Measurements from ENCODE around the gene SH3RF2.

Gene SH3RF2

DNA sequence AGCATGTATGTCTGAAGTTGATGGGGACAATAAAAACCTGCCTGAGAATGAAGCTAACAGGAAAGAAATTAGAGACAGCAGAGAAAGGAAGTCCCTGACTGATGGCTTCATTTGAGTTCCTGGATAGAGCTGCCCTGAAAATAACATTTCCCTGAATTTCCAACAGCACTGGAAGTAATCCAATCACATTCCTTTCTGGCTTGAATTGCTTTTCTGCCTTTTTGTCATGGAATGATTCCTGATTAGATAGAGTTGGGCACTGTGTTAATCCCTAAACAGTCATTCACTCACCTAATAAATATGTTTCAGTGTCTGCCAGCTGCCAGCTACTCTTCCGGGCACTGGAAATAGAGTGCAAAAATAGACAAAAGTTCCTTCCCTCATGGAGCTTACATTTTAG, 30.0 kb upstream of the SH3RF2 start:
- Histone ChIP-seq H3K9me3 (ENCODE audit: control insufficient read depth, insufficient read depth, low read depth, low read length) (no peaks in the 10 kb centered on the region), H3K9ac (ENCODE audit: low read length) (no peak overlapping the region), H3K36me3 (ENCODE audit: control insufficient read depth, insufficient read depth, low read length) (no peaks in the 10 kb centered on the region), H3K4me3 (ENCODE audit: low read depth, low read length) (no peak overlapping the region), H3K27me3 (ENCODE audit: control insufficient read depth, insufficient read depth, low read length) (no peaks in the 10 kb centered on the region), H3K4me1 (ENCODE audit: control insufficient read depth, insufficient read depth, low read length) (no peaks in the 10 kb centered on the region), H3K27ac (ENCODE audit: low read depth, low read length) (no peak overlapping the region)

DNA sequence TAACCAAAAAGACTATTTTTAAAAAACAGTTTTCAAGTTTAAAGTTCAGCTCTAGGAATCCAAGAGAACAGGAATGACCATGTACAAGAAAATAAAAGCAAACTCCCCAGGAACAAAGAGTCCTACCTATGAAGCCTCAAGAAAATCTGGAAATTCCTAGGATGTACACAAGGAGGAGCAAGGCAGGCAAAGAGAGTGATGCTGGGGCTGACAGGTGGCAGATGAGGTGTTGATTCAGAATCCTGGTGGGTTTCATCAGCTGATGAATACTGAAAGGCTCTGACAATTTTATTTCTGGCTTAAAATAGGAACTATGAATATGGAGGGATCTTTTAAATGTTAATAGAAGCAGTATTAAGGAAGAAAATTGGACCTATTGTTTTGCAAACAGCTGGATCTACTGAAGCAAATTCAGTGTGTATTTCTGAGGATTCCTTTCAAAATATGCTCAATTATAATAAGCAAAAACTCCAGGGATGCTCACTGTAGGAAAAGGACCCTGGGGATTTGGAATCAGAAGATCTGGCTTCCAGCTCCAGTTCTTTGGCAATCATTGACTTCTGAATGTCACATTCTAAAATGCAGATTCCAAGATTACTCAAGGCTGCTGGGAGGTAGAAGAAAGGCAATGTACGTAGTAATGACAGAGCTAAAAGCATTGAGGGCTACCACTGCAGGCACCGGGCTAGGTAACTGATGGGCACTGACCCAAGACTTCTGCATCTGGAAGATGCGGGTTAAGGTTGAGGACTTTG, 28.0 kb upstream of the SH3RF2 start:
- no peaks in the 10 kb centered on the region for H3K36me3 ChIP-seq (ENCODE audit: control insufficient read depth, insufficient read depth, low read length)
- H3K27ac ChIP-seq (ENCODE audit: low read depth, low read length): no peak overlapping the region
- H3K4me1 ChIP-seq (ENCODE audit: control insufficient read depth, insufficient read depth, low read length): no peaks in the 10 kb centered on the region
- H3K9ac ChIP-seq (ENCODE audit: low read length): no peak overlapping the region
- no peaks in the 10 kb centered on the region for H3K9me3 ChIP-seq (ENCODE audit: control insufficient read depth, insufficient read depth, low read depth, low read length)
- H3K4me3 ChIP-seq (ENCODE audit: low read depth, low read length): no peak overlapping the region
- H3K27me3 ChIP-seq (ENCODE audit: control insufficient read depth, insufficient read depth, low read length): no peaks in the 10 kb centered on the region

DNA sequence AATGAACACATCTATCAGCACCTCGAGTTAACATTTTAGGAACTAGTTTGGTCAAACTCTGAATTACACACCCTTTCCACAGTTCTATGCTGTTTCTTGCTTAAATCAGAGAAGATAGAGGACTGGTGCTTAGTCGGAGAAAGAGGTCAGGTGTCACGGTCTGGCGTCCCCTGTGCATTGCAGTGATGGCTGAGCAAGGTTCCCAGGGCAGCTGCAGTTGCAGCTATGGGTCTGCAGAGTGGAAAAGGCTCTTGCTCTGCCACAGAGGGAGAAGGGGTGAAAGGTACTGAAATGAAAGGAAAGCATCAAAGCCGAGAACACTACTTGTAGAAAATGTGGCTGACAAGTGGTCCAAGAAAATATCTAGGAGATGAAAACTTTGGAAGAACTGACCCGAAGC, 25.2 kb upstream of the SH3RF2 start:
- Histone ChIP-seq H3K27me3 (ENCODE audit: control insufficient read depth, insufficient read depth, low read length) (no peaks in the 10 kb centered on the region), H3K36me3 (ENCODE audit: control insufficient read depth, insufficient read depth, low read length) (no peaks in the 10 kb centered on the region), H3K9me3 (ENCODE audit: control insufficient read depth, insufficient read depth, low read depth, low read length) (no peaks in the 10 kb centered on the region), H3K27ac (ENCODE audit: low read depth, low read length) (no peak overlapping the region), H3K9ac (ENCODE audit: low read length) (no peak overlapping the region), H3K4me1 (ENCODE audit: control insufficient read depth, insufficient read depth, low read length) (no peaks in the 10 kb centered on the region), H3K4me3 (ENCODE audit: low read depth, low read length) (no peak overlapping the region)

DNA sequence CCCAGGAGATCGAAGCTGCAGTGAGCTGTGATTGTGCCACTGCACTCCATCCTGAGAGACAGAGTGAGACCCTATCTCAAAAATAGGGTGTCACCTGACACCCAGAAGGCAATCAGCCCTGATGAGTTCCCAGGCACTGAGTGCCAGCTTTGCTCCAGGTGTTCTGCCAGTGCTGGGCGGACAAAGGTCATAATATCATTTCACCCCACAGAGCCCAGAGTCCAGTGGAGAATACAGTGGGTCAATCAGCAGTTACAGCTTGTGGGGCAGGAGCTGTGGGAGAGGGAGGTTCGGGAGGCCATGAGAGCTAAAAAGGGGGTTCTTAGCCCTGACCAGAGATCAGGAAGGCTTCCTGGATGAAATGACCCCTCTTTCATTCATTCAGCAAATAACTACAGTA, 24.4 kb upstream of the SH3RF2 start:
- H3K4me1 ChIP-seq (ENCODE audit: control insufficient read depth, insufficient read depth, low read length): no peaks in the 10 kb centered on the region
- no peaks in the 10 kb centered on the region for H3K27me3 ChIP-seq (ENCODE audit: control insufficient read depth, insufficient read depth, low read length)

DNA sequence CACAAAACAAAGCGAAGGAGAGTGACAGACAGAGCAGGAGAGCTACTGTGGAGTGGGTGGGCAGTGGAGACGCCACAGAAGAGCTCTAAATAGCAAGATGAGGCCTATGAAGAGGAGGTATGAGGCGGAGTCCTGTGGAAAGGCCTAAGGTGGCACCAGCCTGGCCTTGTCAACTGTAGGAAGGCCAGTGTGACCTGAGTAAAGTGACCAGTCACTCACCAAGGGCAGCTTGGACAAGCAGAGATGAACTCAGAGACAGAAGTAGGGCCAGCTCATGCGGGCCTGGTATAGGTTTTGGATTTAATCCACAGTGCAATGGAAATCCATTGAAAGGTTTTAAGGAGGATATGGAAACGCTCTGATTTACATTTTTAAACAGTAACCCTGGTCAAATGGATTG, 23.8 kb upstream of the SH3RF2 start:
- H3K9ac ChIP-seq (ENCODE audit: low read length): no peak overlapping the region
- H3K27me3 ChIP-seq (ENCODE audit: control insufficient read depth, insufficient read depth, low read length): no peaks in the 10 kb centered on the region
- no peak overlapping the region for H3K27ac ChIP-seq (ENCODE audit: low read depth, low read length)
- H3K9me3 ChIP-seq (ENCODE audit: control insufficient read depth, insufficient read depth, low read depth, low read length): no peaks in the 10 kb centered on the region
- no peak overlapping the region for H3K4me3 ChIP-seq (ENCODE audit: low read depth, low read length)
- no peaks in the 10 kb centered on the region for H3K36me3 ChIP-seq (ENCODE audit: control insufficient read depth, insufficient read depth, low read length)
- H3K4me1 ChIP-seq (ENCODE audit: control insufficient read depth, insufficient read depth, low read length): no peaks in the 10 kb centered on the region

More for the DNA sequence above, 24.4 kb upstream of the SH3RF2 start:
- Histone ChIP-seq H3K9me3 (ENCODE audit: control insufficient read depth, insufficient read depth, low read depth, low read length) (no peaks in the 10 kb centered on the region), H3K9ac (ENCODE audit: low read length) (no peak overlapping the region), H3K36me3 (ENCODE audit: control insufficient read depth, insufficient read depth, low read length) (no peaks in the 10 kb centered on the region), H3K4me3 (ENCODE audit: low read depth, low read length) (no peak overlapping the region), H3K27ac (ENCODE audit: low read depth, low read length) (no peak overlapping the region)

DNA sequence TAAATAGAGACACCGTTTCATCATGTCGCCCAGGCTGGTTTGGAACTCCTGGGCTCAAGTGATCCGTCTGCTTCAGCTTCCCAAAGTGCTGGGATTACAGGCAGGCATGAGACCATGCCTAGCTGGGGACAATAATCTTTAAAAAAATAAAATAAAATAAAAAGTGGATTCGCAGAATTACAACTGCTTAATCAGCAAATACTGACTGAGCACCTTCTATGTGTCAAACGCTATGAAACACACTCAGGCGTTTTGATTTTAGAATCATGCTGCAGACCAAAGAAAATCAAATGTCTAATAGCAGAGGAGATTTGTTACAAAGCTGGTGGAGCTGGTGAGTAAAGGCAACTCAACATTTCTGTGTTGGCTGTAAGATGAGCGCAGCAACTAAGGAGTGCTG, 22.7 kb upstream of the SH3RF2 start:
- Histone ChIP-seq H3K4me1 (ENCODE audit: control insufficient read depth, insufficient read depth, low read length) (peaks cover 1% of the 10 kb centered on the region; the same call in 1 of the 2 replicates), H3K27ac (ENCODE audit: low read depth, low read length) (no peak overlapping the region), H3K27me3 (ENCODE audit: control insufficient read depth, insufficient read depth, low read length) (no peaks in the 10 kb centered on the region), H3K9ac (ENCODE audit: low read length) (no peak overlapping the region), H3K36me3 (ENCODE audit: control insufficient read depth, insufficient read depth, low read length) (no peaks in the 10 kb centered on the region), H3K9me3 (ENCODE audit: control insufficient read depth, insufficient read depth, low read depth, low read length) (no peaks in the 10 kb centered on the region), H3K4me3 (ENCODE audit: low read depth, low read length) (no peak overlapping the region)

DNA sequence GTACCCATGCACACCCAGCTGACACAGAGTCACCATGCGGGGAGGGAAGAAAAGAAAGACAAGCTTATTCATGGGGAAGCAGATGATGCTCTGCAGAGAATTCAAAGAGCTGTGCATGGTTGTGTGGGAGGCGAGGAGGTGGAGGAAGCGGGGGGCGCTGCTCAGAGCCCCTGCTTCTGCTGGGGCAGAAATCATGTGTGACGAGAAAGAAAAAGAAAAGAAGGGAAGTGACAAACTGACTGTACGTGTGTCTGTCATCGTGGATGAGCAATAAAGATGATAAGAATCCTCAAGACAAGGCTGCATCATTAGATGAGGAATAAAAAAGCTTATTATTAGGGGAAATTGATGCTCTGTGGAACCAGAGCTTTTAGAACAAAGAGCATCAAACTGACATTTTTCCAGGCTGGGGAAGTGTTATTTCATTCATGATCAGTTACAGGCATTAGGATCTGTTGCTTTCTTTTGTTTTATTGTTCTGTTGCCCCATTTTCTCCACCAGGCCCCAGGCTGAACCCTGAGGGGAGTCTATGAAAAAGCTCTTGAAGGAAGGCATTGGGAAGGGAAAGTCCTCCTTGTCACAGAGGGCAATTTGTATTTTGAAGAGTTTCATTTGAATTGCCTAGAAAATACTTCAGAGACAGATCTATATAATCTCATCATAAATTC, 20.3 kb upstream of the SH3RF2 start:
- Histone ChIP-seq H3K27ac (ENCODE audit: low read depth, low read length) (no peak overlapping the region), H3K4me3 (ENCODE audit: low read depth, low read length) (no peak overlapping the region), H3K36me3 (ENCODE audit: control insufficient read depth, insufficient read depth, low read length) (no peaks in the 10 kb centered on the region), H3K27me3 (ENCODE audit: control insufficient read depth, insufficient read depth, low read length) (no peaks in the 10 kb centered on the region), H3K9me3 (ENCODE audit: control insufficient read depth, insufficient read depth, low read depth, low read length) (no peaks in the 10 kb centered on the region; the same call in 1 of the 2 replicates), H3K9ac (ENCODE audit: low read length) (no peak overlapping the region), H3K4me1 (ENCODE audit: control insufficient read depth, insufficient read depth, low read length) (peaks cover 12% of the 10 kb centered on the region)

DNA sequence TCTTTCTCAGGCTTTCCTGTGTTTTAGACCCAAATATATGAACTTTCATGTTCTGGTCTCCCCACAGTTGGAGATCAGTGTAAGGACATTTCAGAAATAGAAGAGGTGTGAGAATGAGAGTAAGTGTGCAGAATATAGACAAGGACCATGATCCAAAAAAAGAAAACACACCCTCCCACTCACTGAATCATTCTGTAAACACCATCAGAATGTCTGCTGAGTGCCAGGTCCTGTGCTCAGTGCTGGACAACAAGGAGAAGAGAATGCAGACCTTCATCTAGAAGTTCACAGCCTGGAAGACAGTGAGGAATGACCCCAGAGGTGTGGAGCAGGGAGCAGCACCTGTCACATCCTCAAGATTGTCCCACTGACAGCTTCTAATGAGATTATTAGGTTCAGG, 19.1 kb upstream of the SH3RF2 start:
- Histone ChIP-seq H3K27ac (ENCODE audit: low read depth, low read length) (no peak overlapping the region), H3K36me3 (ENCODE audit: control insufficient read depth, insufficient read depth, low read length) (no peaks in the 10 kb centered on the region), H3K27me3 (ENCODE audit: control insufficient read depth, insufficient read depth, low read length) (no peaks in the 10 kb centered on the region), H3K9me3 (ENCODE audit: control insufficient read depth, insufficient read depth, low read depth, low read length) (no peaks in the 10 kb centered on the region; the same call in 1 of the 2 replicates), H3K9ac (ENCODE audit: low read length) (no peak overlapping the region), H3K4me1 (ENCODE audit: control insufficient read depth, insufficient read depth, low read length) (peaks cover 12% of the 10 kb centered on the region), H3K4me3 (ENCODE audit: low read depth, low read length) (no peak overlapping the region)

DNA sequence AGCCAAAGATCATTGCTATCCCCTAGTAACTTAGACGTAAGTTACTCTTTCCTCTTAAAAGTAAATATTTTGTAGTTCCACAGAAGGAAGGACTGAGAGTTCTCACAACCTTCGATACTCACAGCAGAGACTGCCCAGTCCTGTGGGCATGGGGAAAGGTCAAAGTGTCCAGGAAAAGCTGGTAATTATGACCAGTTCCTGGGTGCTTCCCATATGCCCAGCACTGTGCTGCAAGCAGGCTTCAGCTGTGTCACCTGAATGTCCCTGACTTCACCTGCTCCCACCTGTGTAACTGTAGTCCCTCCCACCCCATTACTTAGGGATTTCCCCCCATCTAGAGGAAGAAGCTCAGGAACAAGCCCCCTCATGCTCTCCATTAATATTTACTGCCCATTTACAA, 18.0 kb upstream of the SH3RF2 start:
- Histone ChIP-seq H3K27me3 (ENCODE audit: control insufficient read depth, insufficient read depth, low read length) (no peaks in the 10 kb centered on the region), H3K4me1 (ENCODE audit: control insufficient read depth, insufficient read depth, low read length) (peaks cover 12% of the 10 kb centered on the region), H3K36me3 (ENCODE audit: control insufficient read depth, insufficient read depth, low read length) (no peaks in the 10 kb centered on the region), H3K4me3 (ENCODE audit: low read depth, low read length) (no peak overlapping the region), H3K9ac (ENCODE audit: low read length) (no peak overlapping the region), H3K9me3 (ENCODE audit: control insufficient read depth, insufficient read depth, low read depth, low read length) (no peaks in the 10 kb centered on the region; the same call in 1 of the 2 replicates), H3K27ac (ENCODE audit: low read depth, low read length) (no peak overlapping the region)

DNA sequence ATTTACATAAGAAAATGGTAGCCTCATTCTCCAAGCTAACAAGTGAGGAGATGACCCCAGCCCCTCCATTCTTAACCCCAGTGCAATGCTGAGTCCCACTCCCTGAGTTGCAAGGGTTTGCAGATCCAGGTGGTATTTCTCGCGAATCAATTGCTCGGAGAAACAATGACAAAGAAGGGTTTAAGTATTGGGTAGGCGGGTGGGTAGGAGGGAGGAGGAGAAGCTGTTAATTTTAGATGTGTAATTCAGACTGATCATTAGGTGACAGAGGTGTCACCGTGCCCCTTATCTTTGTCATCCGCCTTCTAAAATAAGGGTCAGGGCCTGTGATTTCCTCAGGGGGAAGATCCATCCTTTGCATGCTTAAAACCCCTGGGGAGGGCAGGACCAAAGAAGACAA, 17.0 kb upstream of the SH3RF2 start:
- H3K27me3 ChIP-seq (ENCODE audit: control insufficient read depth, insufficient read depth, low read length): no peaks in the 10 kb centered on the region
- H3K27ac ChIP-seq (ENCODE audit: low read depth, low read length): no peak overlapping the region
- no peak overlapping the region for H3K9ac ChIP-seq (ENCODE audit: low read length)
- H3K4me3 ChIP-seq (ENCODE audit: low read depth, low read length): no peak overlapping the region
- H3K4me1 ChIP-seq (ENCODE audit: control insufficient read depth, insufficient read depth, low read length): peaks cover 12% of the 10 kb centered on the region
- H3K9me3 ChIP-seq (ENCODE audit: control insufficient read depth, insufficient read depth, low read depth, low read length): no peaks in the 10 kb centered on the region; the same call in 1 of the 2 replicates
- no peaks in the 10 kb centered on the region for H3K36me3 ChIP-seq (ENCODE audit: control insufficient read depth, insufficient read depth, low read length)

DNA sequence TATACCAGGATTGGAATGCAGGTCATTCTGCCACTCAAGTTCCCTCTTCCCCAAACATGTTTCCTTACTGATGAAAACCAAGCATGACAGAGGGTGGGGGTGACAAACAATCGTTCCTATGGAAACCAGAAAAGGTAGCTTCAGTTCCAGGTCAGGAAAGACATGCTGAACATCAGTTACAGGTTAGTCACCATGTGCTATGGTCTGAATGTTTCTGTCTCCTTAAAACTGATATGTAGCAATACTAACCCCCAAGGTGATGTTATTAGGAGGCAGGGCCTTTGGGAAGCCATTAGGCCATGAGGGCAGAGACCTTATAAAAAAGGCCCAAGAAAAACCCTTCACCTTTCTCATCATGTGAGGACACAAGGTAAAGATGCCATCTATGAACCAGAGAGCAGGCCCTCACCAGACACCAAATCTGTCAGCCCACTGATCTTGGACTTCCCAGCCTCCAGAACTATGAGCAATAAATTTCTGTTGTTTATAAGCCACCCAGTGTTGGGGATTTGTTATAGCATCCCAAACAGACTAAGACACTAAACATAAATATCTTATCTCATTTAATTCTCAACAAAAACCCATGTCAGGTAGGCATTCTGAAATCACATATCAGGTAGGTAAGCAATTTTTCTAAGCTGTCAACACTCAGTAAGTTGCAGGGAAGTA, 15.7 kb upstream of the SH3RF2 start:
- Histone ChIP-seq H3K27ac (ENCODE audit: low read depth, low read length) (no peak overlapping the region), H3K36me3 (ENCODE audit: control insufficient read depth, insufficient read depth, low read length) (no peaks in the 10 kb centered on the region), H3K4me3 (ENCODE audit: low read depth, low read length) (no peak overlapping the region), H3K9ac (ENCODE audit: low read length) (no peak overlapping the region), H3K4me1 (ENCODE audit: control insufficient read depth, insufficient read depth, low read length) (peaks cover 21% of the 10 kb centered on the region), H3K27me3 (ENCODE audit: control insufficient read depth, insufficient read depth, low read length) (no peaks in the 10 kb centered on the region), H3K9me3 (ENCODE audit: control insufficient read depth, insufficient read depth, low read depth, low read length) (no peaks in the 10 kb centered on the region; the same call in 1 of the 2 replicates)

Measured in HUES6 (cell line).